Limb (tissue), 2 donors: ENCODE results near the gene KRTAP10-5.

Experiments used
- DNase-seq, 2 donors: peaks; one replicate each; pipeline ENCODE4 v3.0.0-alpha.2; 2016; ENCODE audit errors: extremely low spot score in 2 of 2

Gene KRTAP10-5

DNA sequence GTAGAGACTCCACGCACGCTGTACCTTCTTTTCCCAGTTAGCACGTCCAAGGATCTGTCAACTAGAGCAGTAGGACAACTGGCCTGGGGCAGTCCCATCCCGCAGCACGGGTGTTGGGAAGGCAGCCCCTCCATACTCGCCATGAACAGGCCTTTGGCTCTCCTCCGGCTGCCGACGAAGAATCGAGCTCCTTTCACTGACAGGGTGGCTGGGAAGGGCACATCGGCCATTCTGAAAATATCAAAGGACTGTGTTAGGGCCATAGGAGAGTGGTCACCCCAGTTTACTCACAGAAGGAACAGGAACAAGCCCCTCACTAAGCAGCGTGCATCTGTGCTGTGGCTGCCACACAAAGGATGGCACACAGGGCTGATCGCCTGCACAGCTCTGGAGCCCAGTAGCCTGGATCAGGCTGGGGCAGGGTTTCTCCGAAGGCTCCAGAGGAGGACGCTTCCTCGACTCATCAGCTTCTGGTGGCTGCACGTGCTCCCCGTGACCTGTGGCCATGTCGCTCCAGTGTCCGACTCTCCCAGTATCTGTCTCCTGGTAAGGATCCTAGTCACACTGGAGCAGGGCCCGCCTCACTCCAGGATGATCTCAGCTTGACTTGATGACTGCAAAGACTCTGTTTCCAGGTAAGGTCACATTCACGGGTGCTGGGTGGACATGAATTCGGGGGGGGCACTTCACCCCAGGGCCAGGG, 49.4 kb downstream of the KRTAP10-5 start:
- DNase-seq, result peak in 1 of 2 donors; percentile 7

DNA sequence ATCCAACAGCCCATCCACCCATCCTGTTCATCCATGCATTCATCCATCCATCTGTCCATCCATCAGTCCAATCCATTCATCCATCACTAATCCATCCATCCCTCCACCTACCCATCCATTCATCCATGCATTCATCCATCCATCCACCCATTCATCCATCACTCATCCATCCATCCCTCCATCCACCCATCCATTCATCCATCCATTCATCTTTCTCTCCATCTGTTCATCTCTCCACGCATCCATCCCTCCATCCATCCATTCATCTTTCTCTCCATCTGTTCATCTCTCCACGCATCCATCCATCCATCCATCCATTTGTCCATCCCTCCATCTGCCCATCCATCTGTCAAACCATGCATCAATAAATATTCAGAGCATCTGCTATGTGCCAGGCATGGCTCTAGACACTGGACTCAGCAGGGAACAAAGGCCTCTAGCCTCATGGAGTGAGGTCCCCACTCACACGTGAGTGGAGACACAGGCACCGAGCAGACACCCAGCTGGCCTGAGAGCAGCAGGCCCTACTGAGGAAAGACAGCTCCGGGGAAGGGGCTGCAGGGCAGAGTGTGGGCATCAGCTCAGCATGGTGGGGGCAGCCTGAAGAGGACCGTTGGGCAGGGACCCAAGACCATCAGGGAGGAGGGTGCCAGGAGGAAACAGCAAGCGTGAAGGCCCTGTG, 50.0 kb downstream of the KRTAP10-5 start:
- no peak for DNase-seq

DNA sequence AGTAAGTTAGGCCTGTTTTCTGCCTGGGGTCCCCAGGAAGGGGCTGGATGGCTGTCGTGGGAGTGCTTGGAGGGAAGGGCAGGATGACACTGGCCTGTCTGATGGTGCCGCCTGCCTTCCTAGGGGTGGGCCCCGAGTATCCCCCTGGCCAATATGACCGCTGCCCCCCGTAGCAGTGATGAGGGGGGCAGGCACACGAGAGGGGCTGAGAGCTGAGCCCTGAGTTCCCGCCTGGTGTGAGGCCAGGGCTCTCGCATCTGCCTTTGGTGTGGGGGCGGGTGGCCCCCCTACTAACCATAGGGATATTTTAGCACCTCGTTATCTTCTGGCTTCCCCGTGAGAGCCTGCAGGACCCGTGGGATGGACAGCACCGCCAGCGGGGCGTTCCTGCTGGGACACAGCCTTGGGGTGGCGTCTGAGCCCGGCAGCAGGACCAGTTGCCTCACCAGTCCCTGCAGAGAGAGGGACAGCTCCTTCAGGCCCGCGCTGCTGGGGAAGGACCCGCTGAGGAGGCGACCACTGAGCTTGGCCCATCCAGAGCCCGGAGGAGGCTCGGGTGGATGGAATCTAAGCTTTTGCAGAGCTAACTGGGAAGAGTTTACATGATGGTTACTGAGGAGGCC, 50.8 kb downstream of the KRTAP10-5 start:
- DNase-seq, result peak in 1 of 2 donors; percentile 9
